ENCODE measurements around the gene ADGRG7. TPM values are rescaled to one million over a fixed set of nuclear protein-coding genes. Genes with fewer than 3 reads are reported as not detected.
"Not testable (repeated sequence)": the region's sequence is repeated elsewhere in the genome, so short reads cannot be mapped to it uniquely, and the experiment has no call there.

ADGRG7 gene
- total RNA-seq, 4 donors from 2014 or later: 1.8 to 18.3 (median 12.1) TPM

DNA sequence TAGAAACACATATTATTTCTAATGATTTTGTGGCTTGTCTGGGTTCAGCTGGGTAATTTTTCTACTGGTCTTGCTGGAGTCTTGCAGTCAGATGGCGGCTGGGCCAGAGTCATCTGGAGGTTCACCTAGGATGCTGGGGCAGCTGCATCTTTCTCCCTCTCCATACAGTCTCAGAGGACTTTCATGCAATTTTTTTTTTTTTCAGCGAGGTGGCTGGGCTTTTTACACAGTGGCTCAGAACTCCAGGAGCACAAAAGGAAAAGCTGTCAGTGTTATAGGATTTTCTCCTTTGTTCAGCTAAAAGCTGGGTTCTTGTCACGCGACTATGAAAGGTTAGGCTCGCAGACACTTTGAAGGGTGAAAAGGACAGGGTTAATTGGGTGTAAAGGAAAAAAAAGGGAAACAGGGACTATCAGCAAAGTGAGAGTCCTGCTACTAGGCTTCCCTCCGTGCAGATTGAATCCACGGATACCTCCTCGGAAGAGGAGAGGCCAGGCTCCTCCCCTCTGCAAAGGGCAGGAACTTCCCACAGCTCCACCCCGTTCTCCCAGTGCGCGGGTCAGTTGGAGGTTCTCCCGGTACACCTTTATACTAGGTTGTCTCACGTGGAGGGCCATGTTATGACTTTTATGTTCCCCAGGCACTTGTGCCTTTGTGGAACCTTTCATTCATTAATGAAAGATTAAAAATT, 44.3 kb downstream of the ADGRG7 start:
- 78 to 88% methylated on average over 12 to 13 of the region's 13 CpGs for WGBS, 2 donors (ENCODE audit: low coverage in 1 of 2)
- H3K27me3 ChIP-seq: no peaks in the 10 kb centered on the region
- H3K27ac ChIP-seq: no peak overlapping the region
- intact Hi-C loops (cut with DNase I; ENCODE audit: low total_unique reads) (no loop called here), in situ Hi-C loops (cut with MboI; ENCODE audit: low pct_ligation_motif_present in 1 of 4, low pct_unique_long_range_greater_than_20kb in 1 of 4, low sequenced_read_pairs in 3 of 4) (no loop called here)
- no peaks in the 10 kb centered on the region for H3K9me3 ChIP-seq
- no peaks in the 10 kb centered on the region for H3K36me3 ChIP-seq
- no peak for TF ChIP-seq POLR2A (IDR thresholded peaks at IDR 0.05)
- TF ChIP-seq EP300 (IDR thresholded peaks at IDR 0.05; ENCODE audit: low read depth): no peak
- no peak for TF ChIP-seq POLR2AphosphoS5 (IDR thresholded peaks at IDR 0.05)
- TF ChIP-seq, protein P1, sequence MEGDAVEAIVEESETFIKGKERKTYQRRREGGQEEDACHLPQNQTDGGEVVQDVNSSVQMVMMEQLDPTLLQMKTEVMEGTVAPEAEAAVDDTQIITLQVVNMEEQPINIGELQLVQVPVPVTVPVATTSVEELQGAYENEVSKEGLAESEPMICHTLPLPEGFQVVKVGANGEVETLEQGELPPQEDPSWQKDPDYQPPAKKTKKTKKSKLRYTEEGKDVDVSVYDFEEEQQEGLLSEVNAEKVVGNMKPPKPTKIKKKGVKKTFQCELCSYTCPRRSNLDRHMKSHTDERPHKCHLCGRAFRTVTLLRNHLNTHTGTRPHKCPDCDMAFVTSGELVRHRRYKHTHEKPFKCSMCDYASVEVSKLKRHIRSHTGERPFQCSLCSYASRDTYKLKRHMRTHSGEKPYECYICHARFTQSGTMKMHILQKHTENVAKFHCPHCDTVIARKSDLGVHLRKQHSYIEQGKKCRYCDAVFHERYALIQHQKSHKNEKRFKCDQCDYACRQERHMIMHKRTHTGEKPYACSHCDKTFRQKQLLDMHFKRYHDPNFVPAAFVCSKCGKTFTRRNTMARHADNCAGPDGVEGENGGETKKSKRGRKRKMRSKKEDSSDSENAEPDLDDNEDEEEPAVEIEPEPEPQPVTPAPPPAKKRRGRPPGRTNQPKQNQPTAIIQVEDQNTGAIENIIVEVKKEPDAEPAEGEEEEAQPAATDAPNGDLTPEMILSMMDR (IDR thresholded peaks at IDR 0.05): no peak
- no peak overlapping the region for H3K4me3 ChIP-seq
- DNase-seq: no peak
- peaks cover 0 to 3% (median 0%) of the 10 kb centered on the region in 4 donors for H3K4me1 ChIP-seq

DNA sequence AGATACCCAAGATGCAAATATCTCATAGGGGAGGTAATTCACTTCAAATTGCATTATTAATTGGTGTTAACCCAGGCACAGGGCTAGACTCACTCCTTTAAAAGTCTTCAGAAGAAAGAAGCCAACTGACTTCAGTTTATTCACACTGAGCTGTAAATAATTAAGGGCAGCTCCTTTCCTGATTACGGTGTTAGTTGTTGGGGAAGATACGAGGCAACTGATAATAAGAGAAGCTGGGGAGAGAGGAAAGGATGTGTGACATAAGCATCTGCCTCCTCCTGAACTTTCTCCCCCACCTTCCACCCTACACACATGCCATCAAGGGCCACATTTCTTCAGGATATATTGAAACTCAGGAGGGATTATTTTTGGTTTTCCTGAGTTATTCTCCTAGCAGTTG, 47.5 kb downstream of the ADGRG7 start:
- no peak overlapping the region for H3K4me3 ChIP-seq
- H3K9me3 ChIP-seq: no peaks in the 10 kb centered on the region
- no peak for DNase-seq
- in situ Hi-C loops (cut with MboI; ENCODE audit: low pct_ligation_motif_present in 1 of 4, low pct_unique_long_range_greater_than_20kb in 1 of 4, low sequenced_read_pairs in 3 of 4): no loop called here
- TF ChIP-seq EP300 (IDR thresholded peaks at IDR 0.05; ENCODE audit: low read depth): no peak
- TF ChIP-seq, protein P1 (IDR thresholded peaks at IDR 0.05): no peak
- TF ChIP-seq POLR2AphosphoS5 (IDR thresholded peaks at IDR 0.05): no peak
- no peak for TF ChIP-seq POLR2A (IDR thresholded peaks at IDR 0.05)
- H3K27me3 ChIP-seq: no peaks in the 10 kb centered on the region
- no peaks in the 10 kb centered on the region for H3K36me3 ChIP-seq
- no peak overlapping the region for H3K27ac ChIP-seq
- H3K4me1 ChIP-seq: no peaks in the 10 kb centered on the region
- WGBS, 2 donors (ENCODE audit: low coverage in 1 of 2): 79 to 89% methylated on average over 2 of the region's 2 CpGs
- intact Hi-C loops (cut with DNase I; ENCODE audit: low total_unique reads): no loop called here

DNA sequence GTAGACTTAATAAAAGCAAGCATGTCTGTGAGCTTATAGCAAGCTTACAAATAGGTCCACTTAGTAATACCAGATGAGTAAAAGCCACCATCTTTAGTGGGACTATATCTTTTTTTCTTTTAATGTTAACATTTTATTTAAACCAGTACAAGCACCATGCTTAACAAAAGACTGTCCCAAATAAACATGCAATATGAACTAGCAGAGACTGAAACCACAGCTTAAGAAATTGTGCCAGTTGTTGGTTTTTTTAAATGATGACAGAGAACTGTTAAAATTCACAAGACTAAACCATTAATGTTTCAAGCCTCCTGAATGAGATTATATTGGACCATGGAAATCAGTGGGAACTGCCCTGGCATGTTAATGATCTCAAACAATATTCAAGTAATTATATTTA, 51.9 kb downstream of the ADGRG7 start:
- intact Hi-C loops (cut with DNase I; ENCODE audit: low total_unique reads); H3K4me1 ChIP-seq; H3K9me3 ChIP-seq; H3K27ac ChIP-seq; H3K27me3 ChIP-seq; DNase-seq; in situ Hi-C loops (cut with MboI; ENCODE audit: low pct_ligation_motif_present in 1 of 4, low pct_unique_long_range_greater_than_20kb in 1 of 4, low sequenced_read_pairs in 3 of 4); H3K4me3 ChIP-seq; H3K36me3 ChIP-seq: not testable (repeated sequence)

DNA sequence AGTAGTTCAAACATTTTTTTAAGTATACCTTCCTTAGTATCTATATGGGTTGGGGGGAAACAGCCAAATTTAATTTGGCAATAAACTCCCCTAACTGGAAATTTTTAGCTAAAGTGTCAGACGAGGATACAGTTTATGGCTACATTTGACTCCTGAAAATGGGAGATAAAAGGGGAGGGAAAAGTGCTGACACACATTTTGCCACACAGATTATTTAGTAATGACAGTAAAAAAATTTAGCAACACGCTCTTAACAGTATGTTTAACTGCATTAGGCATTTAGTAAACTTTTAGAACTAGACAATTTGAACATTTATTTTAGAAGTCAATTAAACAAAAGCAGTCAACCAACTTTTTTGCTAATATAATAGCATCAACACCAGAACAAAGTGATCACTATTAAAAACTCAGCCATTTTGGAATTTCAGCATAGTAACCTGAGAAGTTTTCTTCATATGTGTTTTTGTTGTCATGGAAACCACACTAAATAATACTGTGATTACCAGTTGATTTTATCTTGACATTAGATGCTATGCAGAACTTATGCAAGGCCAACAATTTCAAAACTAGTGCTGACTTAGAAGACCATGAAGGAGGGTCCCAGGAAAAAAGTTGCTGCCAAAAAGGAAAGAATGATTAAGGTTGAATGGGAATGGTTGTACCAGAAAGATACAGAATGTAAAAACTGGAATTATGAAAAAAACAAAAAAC, 52.9 kb downstream of the ADGRG7 start:
- Histone ChIP-seq H3K27ac (no peak overlapping the region), H3K4me1 (no peaks in the 10 kb centered on the region), H3K27me3 (no peaks in the 10 kb centered on the region), H3K36me3 (no peaks in the 10 kb centered on the region), H3K4me3 (no peak overlapping the region), H3K9me3 (no peaks in the 10 kb centered on the region)
- TF ChIP-seq EP300 (IDR thresholded peaks at IDR 0.05; ENCODE audit: low read depth): no peak
- TF ChIP-seq, protein P1 (IDR thresholded peaks at IDR 0.05): no peak
- TF ChIP-seq POLR2AphosphoS5 (IDR thresholded peaks at IDR 0.05): no peak
- TF ChIP-seq POLR2A (IDR thresholded peaks at IDR 0.05): no peak
- 69 to 94% methylated on average over 2 of the region's 2 CpGs for WGBS, 2 donors (ENCODE audit: low coverage in 1 of 2)
- in situ Hi-C loops (cut with MboI; ENCODE audit: low pct_ligation_motif_present in 1 of 4, low pct_unique_long_range_greater_than_20kb in 1 of 4, low sequenced_read_pairs in 3 of 4): no loop called here
- intact Hi-C loops (cut with DNase I; ENCODE audit: low total_unique reads): no loop called here
- no peak for DNase-seq

Data from transverse colon (tissue), 4 donors.